ENCODE measurements around the gene CACNA1S.
A peak's percentile ranks its signal among the peaks of the same experiment; 100 is the strongest.

Gene CACNA1S

GRCh38 chr1:201021630-201022492, 90.4 kb downstream of the CACNA1S start:
- H3K27me3 ChIP-seq (replicated peaks; ENCODE audit: control insufficient read depth, insufficient read depth, low read length), result no peaks in the 10 kb centered on the region
- H3K36me3 ChIP-seq (ENCODE audit: control insufficient read depth, insufficient read depth, low read length), result no peaks in the 10 kb centered on the region
- TF ChIP-seq CTCF (IDR thresholded peaks at IDR 0.05; ENCODE audit: insufficient read depth, low read length, poor library complexity, severe bottlenecking), result no peak
- peak overlapping the region; percentile 77 for H3K4me3 ChIP-seq (replicated peaks; ENCODE audit: low read depth, low read length)
- peak; percentile 68 for DNase-seq (ENCODE audit: extremely low read depth, insufficient read length)

- Histone ChIP-seq H3K36me3 (ENCODE audit: control insufficient read depth, insufficient read depth, low read length) (no peaks in the 10 kb centered on the region), H3K4me3 (replicated peaks; ENCODE audit: low read depth, low read length) (peak overlapping the region; percentile 77), H3K27me3 (replicated peaks; ENCODE audit: control insufficient read depth, insufficient read depth, low read length) (no peaks in the 10 kb centered on the region)
- peak; percentile 56 for TF ChIP-seq CTCF (IDR thresholded peaks at IDR 0.05; ENCODE audit: insufficient read depth, low read length, poor library complexity, severe bottlenecking)
- peak; percentile 55 for DNase-seq (ENCODE audit: extremely low read depth, insufficient read length)
These were observed 91.3 kb downstream of the CACNA1S start for GRCh38 chr1:201020721-201021629.

- Histone ChIP-seq H3K36me3 (ENCODE audit: control insufficient read depth, insufficient read depth, low read length) (no peaks in the 10 kb centered on the region), H3K27me3 (replicated peaks; ENCODE audit: control insufficient read depth, insufficient read depth, low read length) (no peaks in the 10 kb centered on the region), H3K4me3 (replicated peaks; ENCODE audit: low read depth, low read length) (no peak overlapping the region)
- DNase-seq (ENCODE audit: extremely low read depth, insufficient read length), result peak; percentile 41
- no peak for TF ChIP-seq CTCF (IDR thresholded peaks at IDR 0.05; ENCODE audit: insufficient read depth, low read length, poor library complexity, severe bottlenecking)
These were observed 92.1 kb downstream of the CACNA1S start for GRCh38 chr1:201020040-201020591.

GRCh38 chr1:201019321-201019977, 92.8 kb downstream of the CACNA1S start:
- peak; percentile 85 for DNase-seq (ENCODE audit: extremely low read depth, insufficient read length)
- no peak for TF ChIP-seq CTCF (IDR thresholded peaks at IDR 0.05; ENCODE audit: insufficient read depth, low read length, poor library complexity, severe bottlenecking)
- Histone ChIP-seq H3K27me3 (replicated peaks; ENCODE audit: control insufficient read depth, insufficient read depth, low read length) (no peaks in the 10 kb centered on the region), H3K4me3 (replicated peaks; ENCODE audit: low read depth, low read length) (no peak overlapping the region), H3K36me3 (ENCODE audit: control insufficient read depth, insufficient read depth, low read length) (no peaks in the 10 kb centered on the region)

GRCh38 chr1:201017828-201018163, 94.4 kb downstream of the CACNA1S start:
- Histone ChIP-seq H3K27me3 (replicated peaks; ENCODE audit: control insufficient read depth, insufficient read depth, low read length) (no peaks in the 10 kb centered on the region), H3K36me3 (ENCODE audit: control insufficient read depth, insufficient read depth, low read length) (no peaks in the 10 kb centered on the region), H3K4me3 (replicated peaks; ENCODE audit: low read depth, low read length) (no peak overlapping the region)
- no peak for TF ChIP-seq CTCF (IDR thresholded peaks at IDR 0.05; ENCODE audit: insufficient read depth, low read length, poor library complexity, severe bottlenecking)
- no peak for DNase-seq (ENCODE audit: extremely low read depth, insufficient read length)

Data from GM06990 (cell line).